H9 (cell line): Measurements from ENCODE around the gene VWDE. TPM values are rescaled to one million over a fixed set of nuclear protein-coding genes. Genes with fewer than 3 reads are reported as not detected.
A peak's percentile ranks its signal among the peaks of the same experiment; 100 is the strongest.

Experiments
- DNase-seq: peaks from one replicate; pipeline ENCODE4 v3.0.0-alpha.2; 2017
- H2AFZ ChIP-seq: one replicate; pipeline ENCODE4 v1.6.1; 2013; ENCODE audit warnings: mild to moderate bottlenecking, low read length, control low read depth, moderate library complexity
- H2AK5ac ChIP-seq: 2 replicates; pipeline ENCODE4 v1.6.1; 2013; ENCODE audit warnings: low read length, control low read depth, mixed read lengths; ENCODE audit not compliant: insufficient read length
- H2BK120ac ChIP-seq: one replicate; pipeline ENCODE4 v1.6.1; 2013; ENCODE audit warnings: low read depth, mild to moderate bottlenecking, low read length, control low read depth, inconsistent platforms; ENCODE audit not compliant: poor library complexity, severe bottlenecking
- H2BK12ac ChIP-seq: 2 replicates; pipeline ENCODE4 v1.6.1; 2013; ENCODE audit warnings: low read length, control low read depth, mixed read lengths, low read depth; ENCODE audit not compliant: insufficient read length
- H2BK15ac ChIP-seq: 2 replicates; pipeline ENCODE4 v1.6.1; 2013; ENCODE audit warnings: low read depth, low read length, control low read depth
- H2BK20ac ChIP-seq: one replicate; pipeline ENCODE4 v1.6.1; 2013; ENCODE audit warnings: low read depth, mild to moderate bottlenecking, low read length, control low read depth, inconsistent platforms; ENCODE audit not compliant: poor library complexity, severe bottlenecking
- H2BK5ac ChIP-seq: 2 replicates; pipeline ENCODE4 v1.6.1; 2013; ENCODE audit warnings: low read length, control low read depth, mixed read lengths; ENCODE audit not compliant: insufficient read length
- H3K14ac ChIP-seq: 2 replicates; pipeline ENCODE4 v1.6.1; 2013; ENCODE audit warnings: low read length, control low read depth; ENCODE audit not compliant: insufficient read depth
- H3K18ac ChIP-seq: 2 replicates; pipeline ENCODE4 v1.6.1; 2013; ENCODE audit warnings: low read depth, mild to moderate bottlenecking, mixed read lengths, low read length, control low read depth; ENCODE audit not compliant: insufficient read length
- H3K23ac ChIP-seq: 2 replicates; pipeline ENCODE4 v1.6.1; 2013; ENCODE audit warnings: low read length, control low read depth, mixed read lengths, low read depth; ENCODE audit not compliant: insufficient read length
- H3K23me2 ChIP-seq: 2 replicates; pipeline ENCODE4 v1.6.1; 2013; ENCODE audit warnings: low read depth, mild to moderate bottlenecking, mixed read lengths, low read length, control low read depth; ENCODE audit not compliant: insufficient read length, poor library complexity, severe bottlenecking
- H3K27ac ChIP-seq: 2 replicates; pipeline ENCODE4 v1.5.1; 2013; ENCODE audit warnings: low read length, control low read depth, mixed read lengths, low read depth; ENCODE audit not compliant: insufficient read length
- H3K27me3 ChIP-seq: 2 replicates; pipeline ENCODE4 v1.6.1; 2013; ENCODE audit warnings: low read length, control low read depth, inconsistent platforms; ENCODE audit not compliant: insufficient read depth
- H3K4ac ChIP-seq: 2 replicates; pipeline ENCODE4 v1.6.1; 2013; ENCODE audit warnings: low read depth, mild to moderate bottlenecking, control low read depth, inconsistent platforms, low read length, moderate library complexity
- H3K4me1 ChIP-seq: 2 replicates; pipeline ENCODE4 v1.6.1; 2013; ENCODE audit warnings: low read length, control low read depth, inconsistent platforms; ENCODE audit not compliant: insufficient read depth
- H3K4me2 ChIP-seq: 2 replicates; pipeline ENCODE4 v1.6.1; 2013; ENCODE audit warnings: low read length, control low read depth, mixed read lengths; ENCODE audit not compliant: insufficient read length, insufficient read depth
- H3K56ac ChIP-seq: 2 replicates; pipeline ENCODE4 v1.6.1; 2013; ENCODE audit warnings: low read depth, mild to moderate bottlenecking, mixed read lengths, low read length, control low read depth; ENCODE audit not compliant: insufficient read length
- H3K79me1 ChIP-seq: 2 replicates; pipeline ENCODE4 v1.6.1; 2013; ENCODE audit warnings: low read depth, mild to moderate bottlenecking, moderate library complexity, low read length, control low read depth, inconsistent platforms; ENCODE audit not compliant: insufficient read depth, poor library complexity, severe bottlenecking
- H3K79me2 ChIP-seq: 2 replicates; pipeline ENCODE4 v1.6.1; 2013; ENCODE audit warnings: low read length, control low read depth, inconsistent platforms; ENCODE audit not compliant: insufficient read depth
- H3K9ac ChIP-seq: 2 replicates; pipeline ENCODE4 v1.6.1; 2013; ENCODE audit warnings: low read length, control low read depth, mixed read lengths; ENCODE audit not compliant: insufficient read length; ENCODE audit errors: extremely low read depth
- H3K9me3 ChIP-seq: one replicate; pipeline ENCODE4 v1.6.1; 2013; ENCODE audit warnings: low read depth, low read length, inconsistent platforms; ENCODE audit not compliant: control insufficient read depth
- H3T11ph ChIP-seq: one replicate; pipeline ENCODE4 v1.6.1; 2013; ENCODE audit warnings: mild to moderate bottlenecking, low read length, control low read depth, inconsistent platforms
- H4K20me1 ChIP-seq: one replicate; pipeline ENCODE4 v1.6.1; 2013; ENCODE audit not compliant: control insufficient read depth, insufficient read length, insufficient read depth
- H4K5ac ChIP-seq: 2 replicates; pipeline ENCODE4 v1.6.1; 2013; ENCODE audit warnings: low read depth, mild to moderate bottlenecking, mixed read lengths, low read length, control low read depth; ENCODE audit not compliant: insufficient read length
- H4K8ac ChIP-seq: replicated peaks from 2 replicates; pipeline ENCODE4 v1.6.1; 2013; ENCODE audit warnings: low read length, control low read depth, mixed read lengths, low read depth; ENCODE audit not compliant: insufficient read length
- H4K91ac ChIP-seq: 2 replicates; pipeline ENCODE4 v1.6.1; 2013; ENCODE audit warnings: low read depth, mild to moderate bottlenecking, moderate library complexity, mixed read lengths, low read length, control low read depth; ENCODE audit not compliant: insufficient read length
- H3K27ac Mint-ChIP-seq, 3 experiments: 2 replicates in 2 of 3; 3 replicates in 1 of 3; pipeline ENCODE4 v1.8.0; 2020 to 2021; ENCODE audit warnings: mixed read lengths in 3 of 3, mild to moderate bottlenecking in 1 of 3, moderate library complexity in 1 of 3
- H3K27me3 Mint-ChIP-seq: 2 replicates; pipeline ENCODE4 v1.8.0; 2021; ENCODE audit warnings: low read depth, mild to moderate bottlenecking, moderate library complexity, mixed read lengths
- H3K36me3 Mint-ChIP-seq, 3 experiments: 2 replicates in 2 of 3; 3 replicates in 1 of 3; pipeline ENCODE4 v1.8.0; 2020 to 2021; ENCODE audit warnings: low read depth in 3 of 3, mixed read lengths in 3 of 3; ENCODE audit not compliant: insufficient read depth in 1 of 3
- H3K4me1 Mint-ChIP-seq, 2 experiments: 2 replicates each; pipeline ENCODE4 v1.8.0; 2020; ENCODE audit warnings: mixed read lengths in 2 of 2
- H3K4me3 Mint-ChIP-seq, 2 experiments: 2 replicates in 1 of 2; 3 replicates in 1 of 2; pipeline ENCODE4 v1.8.0; 2020 to 2021; ENCODE audit warnings: mild to moderate bottlenecking in 2 of 2, mixed read lengths in 2 of 2, moderate library complexity in 1 of 2
- H3K9me3 Mint-ChIP-seq, 2 experiments: 2 replicates in 1 of 2; 3 replicates in 1 of 2; pipeline ENCODE4 v1.8.0; 2020; ENCODE audit warnings: mild to moderate bottlenecking in 2 of 2, mixed read lengths in 2 of 2, moderate library complexity in 1 of 2
- CTCF ChIP-seq: fragments of 200-600 bp; sonication (generic); conservative IDR thresholded peaks from 3 replicates; pipeline ENCODE4 v1.8.0; 2021; ENCODE audit warnings: antibody characterized with exemption, mild to moderate bottlenecking
- WGBS: extraction: QIAGEN DNeasy Blood & Tissue Kit; methylation state at CpG from one replicate; pipeline ENCODE4 v1.1.7; 2013; ENCODE audit warnings: missing lambda C conversion rate, low lambda C conversion rate, mixed read lengths; ENCODE audit not compliant: insufficient read length; ENCODE audit errors: extremely low coverage; 5-methylcytosine and 5-hydroxymethylcytosine counted together
- total RNA-seq: library from RNA; stranded (reverse); gene quantifications from 2 replicates; pipeline ENCODE4 v1.2.1, GENCODE V29; 2021

The VWDE gene
- total RNA-seq, 1 experiment from 2014 or later = 18.1 TPM

GRCh38 chr7:12323415-12323814, 80.2 kb downstream of the VWDE start:
- H3K27ac ChIP-seq = no peak overlapping the region
- no CpG with 5 or more reads among the region's 10 CpGs for WGBS
- H3K9ac ChIP-seq = no peak overlapping the region

More at GRCh38 chr7:12323415-12323814, 80.2 kb downstream of the VWDE start:
- Histone ChIP-seq H2BK12ac (no peak overlapping the region), H3K18ac (no peak overlapping the region), H2BK15ac (no peak overlapping the region), H3K9me3 (no peaks in the 10 kb centered on the region), H4K91ac (no peak overlapping the region), H3K4me1 (peaks cover 9% of the 10 kb centered on the region; the same call in 1 of the 2 replicates), H2AFZ (no peak overlapping the region), H3K79me1 (no peaks in the 10 kb centered on the region), H4K5ac (no peak overlapping the region), H2AK5ac (no peak overlapping the region), H3K4me2 (no peak overlapping the region), H2BK120ac (no peak overlapping the region), H3K4ac (no peak overlapping the region), H4K20me1 (no peaks in the 10 kb centered on the region), H3T11ph (no peak overlapping the region), H3K23me2 (no peaks in the 10 kb centered on the region), H3K23ac (no peak overlapping the region), H3K14ac (no peak overlapping the region), H2BK20ac (no peak overlapping the region), H3K79me2 (no peaks in the 10 kb centered on the region; the same call in 1 of the 2 replicates), H2BK5ac (no peak overlapping the region), H3K27me3 (no peaks in the 10 kb centered on the region), H3K56ac (no peak overlapping the region), H4K8ac (no peak overlapping the region)
- H3K27me3 Mint-ChIP-seq = no peaks in the 10 kb centered on the region
- peaks cover 3 to 20% (median 15%) of the 10 kb centered on the region in 3 experiments; a peak in 6 of 7 replicates for H3K36me3 Mint-ChIP-seq
- DNase-seq = peak; percentile 32
- peak overlapping the region in 2 of 3 experiments; percentile 4 to 90; a peak in 4 of 7 replicates for H3K27ac Mint-ChIP-seq
- H3K4me1 Mint-ChIP-seq = peaks cover 33 to 34% of the 10 kb centered on the region in 2 experiments
- no peak for TF ChIP-seq CTCF
- no peak overlapping the region for H3K4me3 Mint-ChIP-seq
- no peaks in the 10 kb centered on the region for H3K9me3 Mint-ChIP-seq
